ENCODE results near the gene NAALADL2. TPM values are rescaled to one million over a fixed set of nuclear protein-coding genes. Genes with fewer than 3 reads are reported as not detected.

NAALADL2 gene
- total RNA-seq, 1 donor from 2014 or later = 1.3 TPM

- DNase-seq (ENCODE audit: extremely low read depth, low read depth, low spot score) = no peak
Observed at GRCh38 chr3:175713268-175713667, 854.1 kb downstream of the NAALADL2 start.

GRCh38 chr3:175716446-175716845 is 857.3 kb downstream of the NAALADL2 start:
- DNase-seq (ENCODE audit: extremely low read depth, low read depth, low spot score) = no peak

- no peak for DNase-seq (ENCODE audit: extremely low read depth, low read depth, low spot score)
Observed at GRCh38 chr3:175726228-175726627, 867.1 kb downstream of the NAALADL2 start.

GRCh38 chr3:175728566-175728965 is 869.4 kb downstream of the NAALADL2 start:
- DNase-seq (ENCODE audit: extremely low read depth, low read depth, low spot score) = no peak

- no peak for DNase-seq (ENCODE audit: extremely low read depth, low read depth, low spot score)
Observed at GRCh38 chr3:175729466-175729865, 870.3 kb downstream of the NAALADL2 start.

- DNase-seq (ENCODE audit: extremely low read depth, low read depth, low spot score) = no peak
Observed at GRCh38 chr3:175731543-175731942, 872.4 kb downstream of the NAALADL2 start.

GRCh38 chr3:175732017-175732416 is 872.9 kb downstream of the NAALADL2 start:
- DNase-seq (ENCODE audit: extremely low read depth, low read depth, low spot score) = no peak

GRCh38 chr3:175735866-175736265 is 876.7 kb downstream of the NAALADL2 start:
- DNase-seq (ENCODE audit: extremely low read depth, low read depth, low spot score) = no peak

GRCh38 chr3:175737646-175738572 is 878.8 kb downstream of the NAALADL2 start:
- no peak for DNase-seq (ENCODE audit: extremely low read depth, low read depth, low spot score)

- DNase-seq (ENCODE audit: extremely low read depth, low read depth, low spot score) = no peak
Observed at GRCh38 chr3:175741951-175742350, 882.8 kb downstream of the NAALADL2 start.

GRCh38 chr3:175743733-175744400 is 884.7 kb downstream of the NAALADL2 start:
- DNase-seq (ENCODE audit: extremely low read depth, low read depth, low spot score) = no peak

GRCh38 chr3:175746308-175746707 is 887.2 kb downstream of the NAALADL2 start:
- DNase-seq (ENCODE audit: extremely low read depth, low read depth, low spot score) = no peak

- no peak for DNase-seq (ENCODE audit: extremely low read depth, low read depth, low spot score)
Observed at GRCh38 chr3:175748087-175748730, 889.1 kb downstream of the NAALADL2 start.

- no peak for DNase-seq (ENCODE audit: extremely low read depth, low read depth, low spot score)
Observed at GRCh38 chr3:175749981-175750380, 890.8 kb downstream of the NAALADL2 start.

- no peak for DNase-seq (ENCODE audit: extremely low read depth, low read depth, low spot score)
Observed at GRCh38 chr3:175751089-175751488, 892.0 kb downstream of the NAALADL2 start.

GRCh38 chr3:175763948-175764347 is 904.8 kb downstream of the NAALADL2 start:
- no peak for DNase-seq (ENCODE audit: extremely low read depth, low read depth, low spot score)

- DNase-seq (ENCODE audit: extremely low read depth, low read depth, low spot score) = no peak
Observed at GRCh38 chr3:175764722-175765121, 905.6 kb downstream of the NAALADL2 start.

- no peak for DNase-seq (ENCODE audit: extremely low read depth, low read depth, low spot score)
Observed at GRCh38 chr3:175770426-175770825, 911.3 kb downstream of the NAALADL2 start.

GRCh38 chr3:175777495-175777894 is 918.4 kb downstream of the NAALADL2 start:
- no peak for DNase-seq (ENCODE audit: extremely low read depth, low read depth, low spot score)

- no peak for DNase-seq (ENCODE audit: extremely low read depth, low read depth, low spot score)
Observed at GRCh38 chr3:175777965-175778364, 918.8 kb downstream of the NAALADL2 start.

- DNase-seq (ENCODE audit: extremely low read depth, low read depth, low spot score) = no peak
Observed at GRCh38 chr3:175778994-175779393, 919.9 kb downstream of the NAALADL2 start.
